ENCODE measurements around the gene WASF3. TPM values are rescaled to one million over a fixed set of nuclear protein-coding genes. Genes with fewer than 3 reads are reported as not detected.

The WASF3 gene
- total and polyA plus RNA-seq, 10 of the 15 experiments (the other 5 are each of a cell fraction or from before 2014, with no cell fraction given): under 0.01 to 0.10 (median 0.01) TPM; not detected in 7

DNA sequence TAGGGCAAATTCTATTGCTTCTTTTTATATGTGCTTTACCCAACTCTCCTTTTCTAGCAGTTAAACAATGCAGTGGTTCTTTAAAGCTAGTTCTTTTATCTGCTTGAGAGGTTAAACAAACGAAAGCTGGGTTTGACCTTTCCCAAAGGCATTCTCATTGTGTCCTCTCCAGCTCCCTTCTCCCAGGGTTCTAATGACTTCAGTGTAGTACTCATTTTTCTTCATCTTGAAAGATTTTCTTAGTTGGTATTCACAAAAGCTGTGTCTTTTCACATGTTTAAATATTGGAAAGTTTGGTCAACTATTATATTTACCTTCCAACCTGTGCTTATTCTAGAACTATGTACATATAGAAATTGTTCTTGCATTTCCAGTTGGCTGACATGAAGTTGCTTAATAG lies 1.5 kb downstream of the WASF3 start:
- no peaks in the 10 kb centered on the region for H3K4me1 ChIP-seq (ENCODE audit: control insufficient read depth, insufficient read depth, low read length)
- ATAC-seq (no peak), FAIRE-seq (no peak), DNase-seq (ENCODE audit: low read depth, low spot score) (no peak)
- peaks cover 0 to 3% of the 10 kb centered on the region in 2 experiments; a peak in 3 of 4 replicates for H3K27me3 ChIP-seq (replicated peaks in 1 of 2; ENCODE audit: control insufficient read depth in 2 of 2, insufficient read depth in 2 of 2, low read length in 1 of 2)
- no peak overlapping the region for H3K9ac ChIP-seq (ENCODE audit: control insufficient read depth, insufficient read depth, low read length)
- no peaks in the 10 kb centered on the region for H4K20me1 ChIP-seq (ENCODE audit: control insufficient read depth, insufficient read depth)
- no peak for TF ChIP-seq FOXM1 (IDR thresholded peaks at IDR 0.05; ENCODE audit: low read depth, low read length)
- no peak for TF ChIP-seq MXI1 (IDR thresholded peaks at IDR 0.05; ENCODE audit: low read depth, low read length)
- no peak for TF ChIP-seq KAT2A (conservative IDR thresholded peaks at IDR 0.05; ENCODE audit: control insufficient read depth, low read depth, low read length)
- no peak for TF ChIP-seq RAD21 (IDR thresholded peaks at IDR 0.05; ENCODE audit: insufficient read depth, low read depth, low read length)
- TF ChIP-seq CHD2 (IDR thresholded peaks at IDR 0.05; ENCODE audit: borderline replicate concordance, low read depth, low read length): no peak
- TF ChIP-seq, protein P1, sequence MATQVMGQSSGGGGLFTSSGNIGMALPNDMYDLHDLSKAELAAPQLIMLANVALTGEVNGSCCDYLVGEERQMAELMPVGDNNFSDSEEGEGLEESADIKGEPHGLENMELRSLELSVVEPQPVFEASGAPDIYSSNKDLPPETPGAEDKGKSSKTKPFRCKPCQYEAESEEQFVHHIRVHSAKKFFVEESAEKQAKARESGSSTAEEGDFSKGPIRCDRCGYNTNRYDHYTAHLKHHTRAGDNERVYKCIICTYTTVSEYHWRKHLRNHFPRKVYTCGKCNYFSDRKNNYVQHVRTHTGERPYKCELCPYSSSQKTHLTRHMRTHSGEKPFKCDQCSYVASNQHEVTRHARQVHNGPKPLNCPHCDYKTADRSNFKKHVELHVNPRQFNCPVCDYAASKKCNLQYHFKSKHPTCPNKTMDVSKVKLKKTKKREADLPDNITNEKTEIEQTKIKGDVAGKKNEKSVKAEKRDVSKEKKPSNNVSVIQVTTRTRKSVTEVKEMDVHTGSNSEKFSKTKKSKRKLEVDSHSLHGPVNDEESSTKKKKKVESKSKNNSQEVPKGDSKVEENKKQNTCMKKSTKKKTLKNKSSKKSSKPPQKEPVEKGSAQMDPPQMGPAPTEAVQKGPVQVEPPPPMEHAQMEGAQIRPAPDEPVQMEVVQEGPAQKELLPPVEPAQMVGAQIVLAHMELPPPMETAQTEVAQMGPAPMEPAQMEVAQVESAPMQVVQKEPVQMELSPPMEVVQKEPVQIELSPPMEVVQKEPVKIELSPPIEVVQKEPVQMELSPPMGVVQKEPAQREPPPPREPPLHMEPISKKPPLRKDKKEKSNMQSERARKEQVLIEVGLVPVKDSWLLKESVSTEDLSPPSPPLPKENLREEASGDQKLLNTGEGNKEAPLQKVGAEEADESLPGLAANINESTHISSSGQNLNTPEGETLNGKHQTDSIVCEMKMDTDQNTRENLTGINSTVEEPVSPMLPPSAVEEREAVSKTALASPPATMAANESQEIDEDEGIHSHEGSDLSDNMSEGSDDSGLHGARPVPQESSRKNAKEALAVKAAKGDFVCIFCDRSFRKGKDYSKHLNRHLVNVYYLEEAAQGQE (IDR thresholded peaks at IDR 0.05; ENCODE audit: low read depth, low read length): no peak
- TF ChIP-seq SIX5 (IDR thresholded peaks at IDR 0.05; ENCODE audit: low read depth, low read length, severe bottlenecking): no peak
- no peak for TF ChIP-seq RB1 (IDR thresholded peaks at IDR 0.05; ENCODE audit: borderline replicate concordance)
- TF ChIP-seq SIN3A (IDR thresholded peaks at IDR 0.05; ENCODE audit: low read depth, low read length): no peak
- POLR2A ChIA-PET: no interaction called here
- H2AFZ ChIP-seq (ENCODE audit: control insufficient read depth, low read depth, low read length): no peak overlapping the region
- H3K4me2 ChIP-seq (ENCODE audit: control insufficient read depth, insufficient read depth): no peak overlapping the region
- CTCF ChIA-PET: interaction anchor here (0.6 kb wide), 1 partner anchor 391 kb away, joined by 5 read pairs; no protein-coding TSS in a partner anchor
- RAD21 ChIA-PET (ENCODE audit: unreplicated experiment): no interaction called here
- in situ Hi-C loops (cut with MboI): no loop called here
- H3K79me2 ChIP-seq (ENCODE audit: control insufficient read depth, insufficient read depth, low read length): no peaks in the 10 kb centered on the region
- no peaks in the 10 kb centered on the region for H3K36me3 ChIP-seq (ENCODE audit: control insufficient read depth in 2 of 2, insufficient read depth in 2 of 2, low read length in 1 of 2)
- WGBS (ENCODE audit: insufficient coverage, insufficient replicate concordance, low lambda C conversion rate, missing lambda C conversion rate): 0% methylated on average over 1 of the region's 1 CpG
- H3K9me3 ChIP-seq (replicated peaks; ENCODE audit: control insufficient read depth, insufficient read depth, low read length): no peaks in the 10 kb centered on the region; the same call in 2 of the 3 replicates
- SMC1A ChIA-PET (ENCODE audit: uncharacterized antibody, unreplicated experiment): no interaction called here
- BruUV-seq (replicated peaks): no TSS peak
- no peak overlapping the region for H3K4me3 ChIP-seq
- no peak overlapping the region for H3K27ac ChIP-seq (ENCODE audit: control insufficient read depth, insufficient read depth)
- intact Hi-C loops (cut with micrococcal nuclease; ENCODE audit: unreplicated experiment): no loop called here
